Upper lobe of left lung (tissue), 6 donors: ENCODE results near the gene TPT1. TPM values are rescaled to one million over a fixed set of nuclear protein-coding genes. Genes with fewer than 3 reads are reported as not detected.

Experiments used
- ATAC-seq, 2 donors: fragments of 200-7000 bp; cut with Tn5 transposase; one replicate each; pipeline ENCODE4 v1.9.1; 2022; ENCODE audit warnings: mild to moderate bottlenecking in 2 of 2, moderate library complexity in 2 of 2; ENCODE audit not compliant: low FRiP score in 2 of 2
- DNase-seq, 2 donors: peaks; one replicate each; pipeline ENCODE4 v3.0.0-alpha.2; 2019 to 2020
- H3K27ac ChIP-seq, 4 donors: fragments of 200-600 bp; sonication (generic); one replicate each; pipeline ENCODE4 v1.5.1; 2016 to 2019
- H3K27me3 ChIP-seq, 4 donors: fragments of 200-600 bp; sonication (generic); one replicate each; pipeline ENCODE4 v1.5.1; 2017 to 2019
- H3K36me3 ChIP-seq, 4 donors: fragments of 200-600 bp; sonication (generic); one replicate each; pipeline ENCODE4 v1.5.1; 2016 to 2019
- H3K4me1 ChIP-seq, 4 donors: fragments of 200-600 bp; sonication (generic); one replicate each; pipeline ENCODE4 v1.5.1; 2018 to 2019
- H3K4me3 ChIP-seq, 4 donors: fragments of 200-600 bp; sonication (generic); one replicate each; pipeline ENCODE4 v1.5.1; 2017 to 2019; ENCODE audit warnings: mild to moderate bottlenecking in 2 of 4, moderate library complexity in 1 of 4
- H3K9me3 ChIP-seq, 4 donors: fragments of 200-600 bp; sonication (generic); one replicate each; pipeline ENCODE4 v1.5.1; 2018 to 2019
- CTCF ChIP-seq, 6 experiments: fragments of 450-650 bp in 4 of 6; fragments of 200-600 bp in 2 of 6; sonication (generic) in 2 of 6; IDR thresholded peaks; one replicate each; pipeline ENCODE4 v1.5.1; 2016 to 2019; ENCODE audit warnings: antibody characterized with exemption in 6 of 6
- EP300 ChIP-seq, 4 donors: sonication (generic); formaldehyde crosslinking; IDR thresholded peaks; one replicate each; pipeline ENCODE4 v1.5.1; 2017; ENCODE audit warnings: antibody characterized with exemption in 4 of 4, control low read depth in 2 of 4
- POLR2A ChIP-seq, 4 donors: fragments of 450-650 bp; IDR thresholded peaks; one replicate each; pipeline ENCODE4 v1.5.1; 2016 to 2017; ENCODE audit warnings: antibody characterized with exemption in 4 of 4, mild to moderate bottlenecking in 2 of 4
- POLR2AphosphoS5 ChIP-seq, 2 donors: sonication (generic); formaldehyde crosslinking; IDR thresholded peaks; one replicate each; pipeline ENCODE4 v1.5.1; 2017; ENCODE audit warnings: antibody characterized with exemption in 2 of 2
- WGBS, 2 donors: methylation state at CpG; one replicate each; pipeline ENCODE4 v1.1.5; 2017 to 2018; 5-methylcytosine and 5-hydroxymethylcytosine counted together
- total RNA-seq, 6 donors: library from RNA; depleted of rRNA in 4 of 6; stranded (reverse); fragments of >200 nt in 4 of 6; gene quantifications; one replicate each; pipeline versions ENCODE4 v1.1.0 to v1.2.1, GENCODE V29; 2016 to 2021
- donor health status: DM: no; HTN: no; CAD: no; lungs with moderate emphysema.
- donor health status: DM: no; HTN: yes; CAD: no; lungs with severe emphysema.

The TPT1 gene
- total RNA-seq, 6 donors from 2014 or later = 1,931 to 4,546 (median 2,844) TPM

DNA sequence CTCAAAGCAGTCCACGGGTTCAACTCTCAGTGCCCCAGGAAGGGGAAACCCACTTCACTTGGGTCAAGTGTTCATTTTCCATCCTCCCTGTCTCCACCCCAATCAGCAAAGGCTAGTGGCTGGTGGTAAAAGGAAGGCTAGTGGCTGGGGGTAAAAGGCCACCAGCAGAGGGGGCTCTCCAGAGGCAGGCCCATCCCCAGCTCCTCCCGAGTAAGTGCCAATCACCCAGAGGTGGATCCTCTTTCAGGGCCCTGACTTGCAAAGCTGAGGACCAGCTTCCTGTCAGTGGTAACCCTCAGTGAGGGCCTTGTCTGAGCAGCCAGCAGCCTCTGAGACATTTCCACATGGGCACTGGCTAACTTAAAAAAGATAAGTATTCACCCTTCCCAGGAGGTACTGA lies 22.0 kb upstream of the TPT1 start:
- no peak for TF ChIP-seq EP300 (IDR thresholded peaks at IDR 0.05)
- TF ChIP-seq CTCF (IDR thresholded peaks at IDR 0.05) = no peak
- TF ChIP-seq POLR2A (IDR thresholded peaks at IDR 0.05) = no peak
- no peak for TF ChIP-seq POLR2AphosphoS5 (IDR thresholded peaks at IDR 0.05)

DNA sequence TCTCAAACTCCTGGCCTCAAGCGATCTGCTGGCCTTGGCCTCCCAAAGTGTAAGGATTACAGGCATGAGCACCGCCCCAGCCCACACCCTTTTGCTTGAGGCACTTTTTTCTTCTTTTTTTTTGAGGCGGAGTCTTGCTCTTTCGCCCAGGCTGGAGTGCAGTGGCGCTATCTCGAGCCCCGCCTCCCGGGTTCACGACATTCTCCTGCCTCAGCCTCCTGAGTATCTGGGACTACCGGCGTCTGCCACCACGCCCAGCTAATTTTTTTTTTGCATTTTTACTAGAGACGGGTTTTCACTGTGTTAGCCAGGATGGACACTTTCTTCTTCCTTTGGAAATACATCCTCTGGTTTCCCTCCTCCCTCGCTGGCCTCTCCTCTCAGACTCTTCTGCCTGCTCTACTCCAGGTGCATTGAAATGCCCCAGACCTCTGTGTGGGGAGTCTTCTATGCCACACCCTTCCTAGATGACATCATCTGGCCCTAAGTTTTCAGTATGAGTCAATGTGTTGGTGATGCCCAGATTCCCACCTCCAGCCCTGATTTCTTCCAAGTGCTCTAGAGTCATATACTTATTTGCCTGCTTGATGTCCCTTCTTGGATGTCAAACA lies 20.7 kb upstream of the TPT1 start:
- WGBS, 2 donors = 94 to 95% methylated on average over 14 of the region's 14 CpGs
- no peaks in the 10 kb centered on the region for H3K9me3 ChIP-seq
- no peak overlapping the region for H3K27ac ChIP-seq
- ATAC-seq (no peak), DNase-seq (no peak)
- H3K27me3 ChIP-seq = no peaks in the 10 kb centered on the region
- no peak overlapping the region for H3K4me3 ChIP-seq
- TF ChIP-seq POLR2A (IDR thresholded peaks at IDR 0.05) (no peak), CTCF (IDR thresholded peaks at IDR 0.05) (no peak), POLR2AphosphoS5 (IDR thresholded peaks at IDR 0.05) (no peak), EP300 (IDR thresholded peaks at IDR 0.05) (no peak)
- no peaks in the 10 kb centered on the region for H3K4me1 ChIP-seq
- H3K36me3 ChIP-seq = peaks cover 0 to 48% (median 10%) of the 10 kb centered on the region in 4 donors

More for the DNA sequence above, 22.0 kb upstream of the TPT1 start:
- peaks cover 0 to 37% (median 10%) of the 10 kb centered on the region in 4 donors for H3K36me3 ChIP-seq
- no peak overlapping the region for H3K27ac ChIP-seq
- no peaks in the 10 kb centered on the region for H3K9me3 ChIP-seq
- H3K27me3 ChIP-seq = no peaks in the 10 kb centered on the region
- peaks cover 3 to 8% (median 7%) of the 10 kb centered on the region in 4 donors for H3K4me1 ChIP-seq
- 81 to 89% methylated on average over 2 of the region's 2 CpGs for WGBS, 2 donors
- H3K4me3 ChIP-seq = no peak overlapping the region
- no peak for ATAC-seq
- DNase-seq = no peak

DNA sequence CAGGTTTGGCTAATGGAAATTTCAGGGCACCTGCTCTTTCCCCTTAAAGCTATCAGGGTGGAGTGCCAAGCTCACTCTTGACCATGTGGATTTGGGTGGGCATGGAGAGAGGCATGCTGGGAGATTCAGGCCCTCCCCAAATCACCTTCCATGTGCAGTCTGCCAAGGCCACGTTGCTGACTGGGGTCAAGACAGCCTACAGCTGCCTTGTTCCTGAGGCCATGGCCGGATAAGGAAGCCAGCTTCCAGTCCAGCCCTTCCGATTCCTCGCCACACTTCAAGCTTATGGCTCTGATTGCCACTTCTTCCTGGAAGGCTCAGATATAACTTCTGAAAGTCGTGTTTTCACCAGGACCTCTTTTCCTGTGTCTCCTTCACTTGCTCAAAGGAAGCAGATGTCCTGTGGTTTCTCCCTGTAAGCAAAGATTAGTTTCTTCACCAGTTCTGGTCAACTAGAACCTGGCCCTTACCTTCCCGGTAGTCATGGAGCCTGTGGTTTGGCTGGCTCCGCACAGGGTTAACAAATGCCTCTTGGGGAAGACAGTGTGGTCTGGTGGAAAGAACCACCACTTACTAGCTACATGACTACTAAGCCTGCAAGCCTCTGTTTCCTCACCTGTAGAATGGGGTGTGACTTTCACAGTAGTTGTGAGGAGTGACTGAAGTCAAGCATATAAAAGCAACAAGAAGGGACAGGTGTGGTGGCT lies 16.1 kb upstream of the TPT1 start:
- TF ChIP-seq EP300 (IDR thresholded peaks at IDR 0.05) = no peak
- no peak for TF ChIP-seq POLR2A (IDR thresholded peaks at IDR 0.05)
- no peak for TF ChIP-seq POLR2AphosphoS5 (IDR thresholded peaks at IDR 0.05)
- TF ChIP-seq CTCF (IDR thresholded peaks at IDR 0.05) = no peak
- Histone ChIP-seq H3K27me3 (no peaks in the 10 kb centered on the region), H3K9me3 (no peaks in the 10 kb centered on the region), H3K27ac (no peak overlapping the region), H3K4me3 (no peak overlapping the region), H3K36me3 (peaks cover under 1 to 72% (median 20%) of the 10 kb centered on the region in 4 donors), H3K4me1 (no peaks in the 10 kb centered on the region)
- ATAC-seq (no peak), DNase-seq (no peak)
- WGBS, 2 donors = 61 to 84% methylated on average over 7 of the region's 7 CpGs

DNA sequence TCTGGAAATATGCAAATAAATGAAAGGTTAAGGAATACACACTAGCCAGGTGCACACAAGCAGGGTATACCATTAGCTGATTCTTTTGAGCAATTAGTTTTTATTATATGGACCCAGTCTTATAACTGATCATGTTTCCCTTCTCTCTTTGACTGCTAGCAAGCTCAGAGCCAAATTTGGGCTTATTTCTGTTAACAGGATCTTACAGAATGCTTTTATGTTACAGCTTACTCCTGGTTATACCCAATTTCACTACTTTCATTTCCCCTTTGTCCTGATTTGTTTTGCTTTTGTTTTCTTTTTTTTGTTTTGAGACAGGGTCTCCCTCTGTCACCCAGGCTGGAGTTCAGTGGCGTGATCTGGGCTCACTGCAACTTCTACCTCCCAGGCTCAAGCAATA lies 12.9 kb upstream of the TPT1 start:
- Histone ChIP-seq H3K9me3 (no peaks in the 10 kb centered on the region), H3K4me1 (peaks cover 0 to 9% (median 0%) of the 10 kb centered on the region in 4 donors), H3K36me3 (peaks cover 4 to 86% (median 22%) of the 10 kb centered on the region in 4 donors), H3K27me3 (no peaks in the 10 kb centered on the region), H3K27ac (no peak overlapping the region), H3K4me3 (no peak overlapping the region)
- DNase-seq (no peak), ATAC-seq (no peak)
- no peak for TF ChIP-seq CTCF (IDR thresholded peaks at IDR 0.05)
- TF ChIP-seq POLR2A (IDR thresholded peaks at IDR 0.05) = no peak
- no peak for TF ChIP-seq EP300 (IDR thresholded peaks at IDR 0.05)
- TF ChIP-seq POLR2AphosphoS5 (IDR thresholded peaks at IDR 0.05) = no peak
- WGBS, 2 donors = 94 to 96% methylated on average over 1 of the region's 1 CpG
